ENCODE measurements around the gene RPS16. TPM values are rescaled to one million over a fixed set of nuclear protein-coding genes. Genes with fewer than 3 reads are reported as not detected.

The RPS16 gene
- total and polyA plus RNA-seq, 9 of the 15 experiments (the other 6 are each of a cell fraction or from before 2014, with no cell fraction given) = 82.6 to 3,671 (median 2,204) TPM

GRCh38 chr19:39405958-39406655, 29.6 kb downstream of the RPS16 start (continued):
- peak in 1 of 2 experiments; percentile 49; a peak in 1 of 4 replicates for TF ChIP-seq MNT (conservative IDR thresholded peaks at IDR 0.05)
- no peak for TF ChIP-seq ZNF318 (IDR thresholded peaks at IDR 0.05; ENCODE audit: borderline replicate concordance in 1 of 2, low read depth in 1 of 2)
- TF ChIP-seq HBP1 (CRISPR knock-in tag; IDR thresholded peaks at IDR 0.05) = peak; percentile 66; the same call in 1 of the 2 replicates
- peak; percentile 44; the same call in 1 of the 2 replicates for TF ChIP-seq EGR1 (conservative IDR thresholded peaks at IDR 0.05)
- TF ChIP-seq IRF9 (tag; IDR thresholded peaks at IDR 0.05) = no peak
- peak; percentile 47 for TF ChIP-seq CC2D1A (IDR thresholded peaks at IDR 0.05)
- no peak for TF ChIP-seq CSDE1 (IDR thresholded peaks at IDR 0.05)
- no peak for TF ChIP-seq RBFOX2 (IDR thresholded peaks at IDR 0.05; ENCODE audit: low read depth, low read length)
- TF ChIP-seq SIN3A (IDR thresholded peaks at IDR 0.05; ENCODE audit: borderline replicate concordance in 2 of 2, control insufficient read depth in 1 of 2, low read depth in 2 of 2, low read length in 2 of 2) = no peak
- no peak for TF ChIP-seq FOXJ2 (tag; IDR thresholded peaks at IDR 0.05)
- TF ChIP-seq NCOA1 (IDR thresholded peaks at IDR 0.05; ENCODE audit: low read depth) = 0 out of 2 replicates have a peak, but pooled peaks have one; percentile 18
- no peak for TF ChIP-seq GTF2E2 (tag; IDR thresholded peaks at IDR 0.05)
- peak; percentile 42 for TF ChIP-seq SMARCE1 (IDR thresholded peaks at IDR 0.05)
- TF ChIP-seq ZKSCAN3 (CRISPR knock-in tag; IDR thresholded peaks at IDR 0.05) = no peak
- TF ChIP-seq TAL1 (IDR thresholded peaks at IDR 0.05) = no peak
- no peak for TF ChIP-seq RBM39 (optimal IDR thresholded peaks at IDR 0.05; ENCODE audit: low read depth, low read length)

Data from K562 (cell line).